IMR-90 (cell line): ENCODE measurements around the gene TGM2. TPM values are rescaled to one million over a fixed set of nuclear protein-coding genes. Genes with fewer than 3 reads are reported as not detected.

Experiments used
- ATAC-seq: fragments of 200-7000 bp; cut with Tn5 transposase; 2 replicates; pipeline ENCODE4 v1.9.1; 2020; ENCODE audit warnings: low read depth, mild to moderate bottlenecking, moderate library complexity
- BruUV-seq: library from RNA; stranded (reverse); fragments of 400-500 nt; replicated peaks from 2 replicates; lab custom pipeline; 2021; lab: Mats Ljungman, UMichigan
- CTCF ChIA-PET: fragments of 300-600 bp; formaldehyde crosslinking; extraction: SDS; loops from one replicate; lab custom pipeline; 2021; ENCODE audit warnings: antibody characterized with exemption; lab: Yijun Ruan, JAX
- POLR2A ChIA-PET: fragments of 300-600 bp; sonication (Branson Sonifier 250); formaldehyde crosslinking; loops from one replicate; lab custom pipeline; 2022; ENCODE audit warnings: antibody characterized with exemption; ENCODE audit not compliant: unreplicated experiment; lab: Charles Lee
- DNase-seq: peaks from one replicate; pipeline ENCODE4 v3.0.0; 2013
- H2AFZ ChIP-seq: replicated peaks from 2 replicates; pipeline ENCODE3; 2013; ENCODE audit warnings: low read length, mild to moderate bottlenecking; ENCODE audit not compliant: poor library complexity
- H2AK5ac ChIP-seq: 2 replicates; pipeline ENCODE4 v1.6.1; 2013; ENCODE audit warnings: low read depth, low read length, inconsistent platforms
- H2AK9ac ChIP-seq: replicated peaks from 2 replicates; pipeline ENCODE3; 2013; ENCODE audit warnings: mild to moderate bottlenecking, low read depth, low read length, moderate library complexity; ENCODE audit not compliant: poor library complexity
- H2BK120ac ChIP-seq: 2 replicates; pipeline ENCODE4 v1.6.1; 2013; ENCODE audit warnings: low read depth, low read length, inconsistent platforms
- H2BK15ac ChIP-seq: 3 replicates; pipeline ENCODE4 v1.6.1; 2013; ENCODE audit warnings: low read depth, low read length, inconsistent platforms
- H2BK20ac ChIP-seq: 2 replicates; pipeline ENCODE4 v1.6.1; 2013; ENCODE audit warnings: low read depth, mild to moderate bottlenecking, inconsistent platforms, low read length, moderate library complexity
- H2BK5ac ChIP-seq: 2 replicates; pipeline ENCODE4 v1.6.1; 2013; ENCODE audit warnings: mild to moderate bottlenecking, low read depth, low read length, inconsistent platforms; ENCODE audit not compliant: poor library complexity, severe bottlenecking
- H3K14ac ChIP-seq: replicated peaks from 2 replicates; pipeline ENCODE4 v1.6.1; 2013; ENCODE audit warnings: low read depth, low read length, inconsistent platforms
- H3K18ac ChIP-seq: 2 replicates; pipeline ENCODE4 v1.6.1; 2013; ENCODE audit warnings: low read depth, low read length, control low read depth
- H3K23ac ChIP-seq: 2 replicates; pipeline ENCODE4 v1.6.1; 2013; ENCODE audit warnings: low read depth, low read length, inconsistent platforms
- H3K27ac ChIP-seq: 2 replicates; pipeline ENCODE4 v1.5.1; 2013; ENCODE audit warnings: mild to moderate bottlenecking, control low read depth, low read length; ENCODE audit not compliant: insufficient read depth
- H3K27me3 ChIP-seq: 2 replicates; pipeline ENCODE4 v1.6.1; 2013; ENCODE audit warnings: low read length; ENCODE audit not compliant: control insufficient read depth, insufficient read depth
- H3K36me3 ChIP-seq: 2 replicates; pipeline ENCODE4 v1.6.1; 2013; ENCODE audit warnings: low read length, mixed read lengths; ENCODE audit not compliant: control insufficient read depth, insufficient read depth
- H3K4ac ChIP-seq: 2 replicates; pipeline ENCODE4 v1.6.1; 2013; ENCODE audit warnings: low read depth, low read length, inconsistent platforms
- H3K4me1 ChIP-seq: 2 replicates; pipeline ENCODE4 v1.6.1; 2013; ENCODE audit warnings: low read length, mixed read lengths; ENCODE audit not compliant: control insufficient read depth, insufficient read depth
- H3K4me2 ChIP-seq: 2 replicates; pipeline ENCODE4 v1.6.1; 2013; ENCODE audit warnings: low read depth, mild to moderate bottlenecking, control low read depth, low read length, moderate library complexity
- H3K4me3 ChIP-seq: 2 replicates; pipeline ENCODE4 v1.5.1; 2013; ENCODE audit warnings: low read depth, mild to moderate bottlenecking, control low read depth, low read length, moderate library complexity; ENCODE audit not compliant: insufficient read depth
- H3K56ac ChIP-seq: 2 replicates; pipeline ENCODE4 v1.6.1; 2013; ENCODE audit warnings: low read length, inconsistent platforms; ENCODE audit not compliant: insufficient read depth; ENCODE audit errors: extremely low read depth
- H3K79me1 ChIP-seq, 2 experiments: 2 replicates each; pipeline ENCODE4 v1.6.1; 2013; ENCODE audit warnings: low read length in 2 of 2, inconsistent platforms in 1 of 2, low read depth in 1 of 2
- H3K9ac ChIP-seq: 2 replicates; pipeline ENCODE4 v1.6.1; 2013; ENCODE audit warnings: low read depth, low read length, control low read depth
- H3K9me1 ChIP-seq: 2 replicates; pipeline ENCODE4 v1.6.1; 2013; ENCODE audit warnings: low read length, inconsistent platforms; ENCODE audit not compliant: insufficient read depth
- H3K9me3 ChIP-seq: 2 replicates; pipeline ENCODE4 v1.6.1; 2013; ENCODE audit warnings: low read length; ENCODE audit not compliant: control insufficient read depth, insufficient read depth
- H4K20me1 ChIP-seq: 2 replicates; pipeline ENCODE4 v1.6.1; 2013; ENCODE audit warnings: low read length, inconsistent platforms; ENCODE audit not compliant: insufficient read depth
- H4K5ac ChIP-seq: 2 replicates; pipeline ENCODE4 v1.6.1; 2013; ENCODE audit warnings: mild to moderate bottlenecking, low read depth, low read length, control low read depth
- H4K8ac ChIP-seq, 2 experiments: 2 replicates each; pipeline ENCODE4 v1.6.1; 2013; ENCODE audit warnings: low read depth in 2 of 2, low read length in 2 of 2, control low read depth in 1 of 2, inconsistent platforms in 1 of 2
- H4K91ac ChIP-seq: 2 replicates; pipeline ENCODE4 v1.6.1; 2013; ENCODE audit warnings: low read depth, low read length, inconsistent platforms; ENCODE audit not compliant: insufficient read depth
- BHLHE40 ChIP-seq: fragments of 150-350 bp; IDR thresholded peaks from 2 replicates; pipeline ENCODE4 v1.6.1; 2016; ENCODE audit warnings: mild to moderate bottlenecking, low read depth, low read length
- CEBPB ChIP-seq: IDR thresholded peaks from 2 replicates; pipeline ENCODE4 v1.6.1; 2012; ENCODE audit warnings: low read depth, low read length, improper control_type of control experiment
- CHD1 ChIP-seq: IDR thresholded peaks from 2 replicates; pipeline ENCODE4 v1.6.1; 2012; ENCODE audit warnings: low read depth, low read length, improper control_type of control experiment
- CTCF ChIP-seq: conservative IDR thresholded peaks from 2 replicates; pipeline ENCODE4 v1.5.1; 2012; ENCODE audit warnings: mild to moderate bottlenecking, low read depth, low read length, improper control_type of control experiment
- ELK1 ChIP-seq: fragments of 150-350 bp; IDR thresholded peaks from 2 replicates; pipeline ENCODE4 v1.6.1; 2016; ENCODE audit warnings: low read depth, mild to moderate bottlenecking, low read length, moderate library complexity, borderline replicate concordance
- FOS ChIP-seq: fragments of 150-350 bp; IDR thresholded peaks from 2 replicates; pipeline ENCODE4 v1.6.1; 2016; ENCODE audit warnings: low read depth, low read length
- MAFK ChIP-seq: IDR thresholded peaks from 2 replicates; pipeline ENCODE4 v1.6.1; 2012; ENCODE audit warnings: low read depth, low read length, improper control_type of control experiment
- MAZ ChIP-seq: IDR thresholded peaks from 2 replicates; pipeline ENCODE4 v1.6.1; 2012; ENCODE audit warnings: low read depth, mild to moderate bottlenecking, low read length, improper control_type of control experiment, moderate library complexity, borderline replicate concordance
- MXI1 ChIP-seq: IDR thresholded peaks from 2 replicates; pipeline ENCODE4 v1.6.1; 2012; ENCODE audit warnings: low read depth, mild to moderate bottlenecking, low read length, moderate library complexity, borderline replicate concordance
- NFE2L2 ChIP-seq: fragments of 150-350 bp; IDR thresholded peaks from 2 replicates; pipeline ENCODE4 v1.6.1; 2016; ENCODE audit warnings: low read depth, mild to moderate bottlenecking, low read length
- POLR2A ChIP-seq: IDR thresholded peaks from 2 replicates; pipeline ENCODE4 v1.6.1; 2012; ENCODE audit warnings: mild to moderate bottlenecking, low read depth, low read length
- RAD21 ChIP-seq: IDR thresholded peaks from 2 replicates; pipeline ENCODE4 v1.6.1; 2012; ENCODE audit warnings: low read length, improper control_type of control experiment
- RCOR1 ChIP-seq: IDR thresholded peaks from 2 replicates; pipeline ENCODE4 v1.6.1; 2012; ENCODE audit warnings: mild to moderate bottlenecking, low read length, improper control_type of control experiment; ENCODE audit not compliant: insufficient replicate concordance
- RFX5 ChIP-seq: IDR thresholded peaks from 2 replicates; pipeline ENCODE4 v1.8.0; 2012; ENCODE audit warnings: low read depth, mild to moderate bottlenecking, low read length, moderate library complexity
- SMC3 ChIP-seq: fragments of 150-350 bp; IDR thresholded peaks from 2 replicates; pipeline ENCODE4 v1.6.1; 2016; ENCODE audit warnings: low read depth, mild to moderate bottlenecking, antibody characterized with exemption, low read length, moderate library complexity
- USF2 ChIP-seq: fragments of 150-350 bp; IDR thresholded peaks from 2 replicates; pipeline ENCODE4 v1.6.1; 2017; ENCODE audit warnings: mild to moderate bottlenecking, antibody characterized with exemption, low read length, low read depth
- WGBS, 2 experiments: methylation state at CpG; one replicate each; pipeline versions ENCODE4 v1.1.5 to v1.1.7; 2013; ENCODE audit warnings: missing lambda C conversion rate in 2 of 2; ENCODE audit not compliant: insufficient read length in 1 of 2; ENCODE audit errors: extremely low coverage in 2 of 2; 5-methylcytosine and 5-hydroxymethylcytosine counted together
- dilution Hi-C: fragments of 300-500 bp; cut with HindIII; formaldehyde crosslinking; loops from one replicate; pipeline ENCODE4 v1.14.3; 2018; ENCODE audit warnings: low sequenced_read_pairs; ENCODE audit not compliant: unreplicated experiment
- in situ Hi-C: fragments of 300-500 bp; cut with MboI; formaldehyde crosslinking; loops from 3 replicates; pipeline ENCODE4 v1.14.3; 2019; ENCODE audit warnings: low sequenced_read_pairs, inconsistent platforms, mixed read lengths
- intact Hi-C: fragments of 100-400 bp; cut with micrococcal nuclease; formaldehyde crosslinking; loops from 2 replicates; pipeline ENCODE4 v1.10.0; 2022
- polyA plus RNA-seq, 3 experiments: library from polyadenylated mRNA; depleted of rRNA; stranded (reverse); fragments of >200 nt; gene quantifications; 2 replicates each; pipeline ENCODE4 v1.2.3, GENCODE V29; 2012; ENCODE audit warnings: low replicate concordance in 1 of 3
- total RNA-seq: library from RNA; depleted of rRNA; stranded (reverse); fragments of >200 nt; gene quantifications from 2 replicates; pipeline ENCODE4 v1.2.3, GENCODE V29; 2012

TGM2 gene
- total and polyA plus RNA-seq, 2 of the 4 experiments (the other 2 are of a cell fraction), result 239 to 268 TPM

- H3K27me3 ChIP-seq, result no peaks in the 10 kb centered on the region
- H3K14ac ChIP-seq, result peak overlapping the region; percentile 17
- CTCF ChIA-PET, result interaction anchor here (0.9 kb wide), 1 partner anchor 633 kb away, joined by 3 read pairs; no protein-coding TSS in a partner anchor
- intact Hi-C loops (no loop called here), dilution Hi-C loops (no loop called here), in situ Hi-C loops (no loop called here)
- peaks cover 33% of the 10 kb centered on the region for H3K9me1 ChIP-seq
- peak overlapping the region; percentile 77; the same call in 1 of the 2 replicates for H4K91ac ChIP-seq
- DNase-seq (no peak), ATAC-seq (no peak; the same call in 1 of the 2 replicates)
- peak overlapping the region; percentile 12; the same call in 2 of the 3 replicates for H2BK15ac ChIP-seq
- TF ChIP-seq MXI1, result no peak
- no peak for TF ChIP-seq CEBPB
- TF ChIP-seq ELK1, result no peak
- no peak for TF ChIP-seq MAFK
- no peak for TF ChIP-seq CTCF
- TF ChIP-seq BHLHE40, result no peak
- no peak for TF ChIP-seq RCOR1
- TF ChIP-seq RAD21, result no peak
- TF ChIP-seq POLR2A, result no peak
- TF ChIP-seq SMC3, result no peak
- no peak for TF ChIP-seq MAZ
- TF ChIP-seq RFX5, result no peak
- no peak for TF ChIP-seq FOS
- TF ChIP-seq CHD1, result no peak
- no peak for TF ChIP-seq USF2
- no peak for TF ChIP-seq NFE2L2
- H2AK9ac ChIP-seq, result no peak overlapping the region
- H3K4me3 ChIP-seq, result no peak overlapping the region
- no peak overlapping the region for H2AFZ ChIP-seq
- no peaks in the 10 kb centered on the region for H3K79me1 ChIP-seq
- H3K56ac ChIP-seq, result no peak overlapping the region
- peak overlapping the region in 1 of 2 experiments; percentile 58; a peak in 2 of 4 replicates for H4K8ac ChIP-seq
- H2BK20ac ChIP-seq, result peak overlapping the region; percentile 18; the same call in 1 of the 2 replicates
- H3K9me3 ChIP-seq, result no peaks in the 10 kb centered on the region
- peak overlapping the region; percentile 52 for H3K18ac ChIP-seq
- peak overlapping the region; percentile 4 for H2BK5ac ChIP-seq
- H3K4me2 ChIP-seq, result no peak overlapping the region
- peak overlapping the region; percentile 48; the same call in 1 of the 2 replicates for H3K4ac ChIP-seq
- H3K36me3 ChIP-seq, result no peaks in the 10 kb centered on the region
- H3K9ac ChIP-seq, result no peak overlapping the region
- H3K27ac ChIP-seq, result no peak overlapping the region
- no peak overlapping the region for H3K23ac ChIP-seq
- WGBS, 2 experiments, result 89% methylated on average over 2 of the region's 5 CpGs; no CpG with 5 or more reads in 1 of the 2 experiments
- no TSS peak for BruUV-seq
- no peaks in the 10 kb centered on the region for H4K20me1 ChIP-seq
- peak overlapping the region; percentile 7; the same call in 1 of the 2 replicates for H2AK5ac ChIP-seq
- no peak overlapping the region for H4K5ac ChIP-seq
- H2BK120ac ChIP-seq, result peak overlapping the region; percentile 85; the same call in 1 of the 2 replicates
- peaks cover 34% of the 10 kb centered on the region for H3K4me1 ChIP-seq
- POLR2A ChIA-PET, result no interaction called here
Measured at GRCh38 chr20:38197217-38197616, 32.1 kb upstream of the TGM2 start.
